Activated T-cell treated with anti-CD3 and anti-CD28 coated beads, Interleukin-2, amount 50 U/mL, for 72 hours (primary cell): ENCODE data around the gene SKA3. TPM values are rescaled to one million over a fixed set of nuclear protein-coding genes. Genes with fewer than 3 reads are reported as not detected.
A peak's percentile ranks its signal among the peaks of the same experiment; 100 is the strongest.
"Not testable (repeated sequence)": the region's sequence is repeated elsewhere in the genome, so short reads cannot be mapped to it uniquely, and the experiment has no call there.

Experiments used
- ATAC-seq, 2 donors: fragments of 150-1000 bp; cut with Tn5 transposase; replicated peaks in 1 of 2; 2 replicates each; pipeline ENCODE4 v1.10.0; 2021; ENCODE audit warnings: moderate library complexity in 2 of 2, mild to moderate bottlenecking in 1 of 2
- DNase-seq, 2 donors: peaks; one replicate each; pipeline ENCODE4 v3.0.0; 2021 to 2022; ENCODE audit warnings: mixed read lengths in 1 of 2
- H3K27ac Mint-ChIP-seq: one replicate; pipeline ENCODE4 v1.8.0; 2022; ENCODE audit warnings: mild to moderate bottlenecking, moderate library complexity, mixed read lengths
- H3K27me3 Mint-ChIP-seq: one replicate; pipeline ENCODE4 v1.8.0; 2022; ENCODE audit warnings: low read depth, mixed read lengths
- H3K36me3 Mint-ChIP-seq, 2 donors: one replicate each; pipeline ENCODE4 v1.8.0; 2022; ENCODE audit warnings: mixed read lengths in 2 of 2, mild to moderate bottlenecking in 1 of 2; ENCODE audit not compliant: insufficient read depth in 2 of 2
- H3K4me1 Mint-ChIP-seq: one replicate; pipeline ENCODE4 v1.8.0; 2022; ENCODE audit warnings: low read depth, mixed read lengths
- H3K4me3 Mint-ChIP-seq, 2 donors: one replicate each; pipeline ENCODE4 v1.8.0; 2022; ENCODE audit warnings: mild to moderate bottlenecking in 2 of 2, mixed read lengths in 2 of 2, moderate library complexity in 2 of 2
- H3K9me3 Mint-ChIP-seq, 2 donors: one replicate each; pipeline ENCODE4 v1.8.0; 2022; ENCODE audit warnings: mixed read lengths in 2 of 2
- total RNA-seq, 2 donors: library from RNA; stranded (reverse); gene quantifications; one replicate each; pipeline ENCODE4 v1.2.3, GENCODE V29; 2022

SKA3 gene
- total RNA-seq, 2 donors from 2014 or later: 32.0 to 34.6 TPM

GRCh38 chr13:21198391-21198790 is 22.0 kb upstream of the SKA3 start:
- not testable (repeated sequence) for H3K27ac Mint-ChIP-seq, H3K9me3 Mint-ChIP-seq, DNase-seq, H3K4me1 Mint-ChIP-seq, ATAC-seq, H3K36me3 Mint-ChIP-seq, H3K4me3 Mint-ChIP-seq
- H3K27me3 Mint-ChIP-seq: peaks cover 14% of the 10 kb centered on the region

DNA sequence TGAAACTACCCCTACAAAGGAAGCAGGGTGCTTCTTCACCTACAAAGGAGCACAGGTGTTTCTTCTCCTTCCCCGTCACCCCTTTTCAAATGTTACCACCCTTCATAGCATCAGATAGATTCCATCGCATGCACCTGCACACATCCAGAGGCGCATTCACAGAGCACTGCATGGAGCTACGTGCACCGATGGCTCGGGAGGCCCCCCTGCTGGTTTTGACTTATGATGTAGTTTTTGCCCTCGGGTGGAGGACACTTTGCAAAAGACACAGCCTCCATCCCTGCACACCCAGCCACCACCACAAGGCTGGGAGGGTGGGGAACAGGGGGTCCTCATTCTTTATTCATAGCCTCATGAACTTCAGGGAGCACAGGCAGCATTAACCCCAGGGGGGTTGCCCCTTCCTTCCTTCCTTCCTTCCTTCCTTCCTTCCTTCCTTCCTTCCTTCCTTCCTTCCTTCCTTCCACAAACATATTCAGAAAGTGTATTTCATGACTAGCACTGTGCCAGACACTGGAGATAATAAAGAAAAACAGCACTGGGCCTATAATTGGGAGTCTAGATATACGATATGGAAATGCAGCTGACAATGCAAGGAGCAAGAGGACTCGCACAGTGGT is 21.4 kb upstream of the SKA3 start:
- not testable (repeated sequence) for H3K27ac Mint-ChIP-seq, DNase-seq, H3K9me3 Mint-ChIP-seq, H3K4me3 Mint-ChIP-seq, ATAC-seq, H3K36me3 Mint-ChIP-seq, H3K4me1 Mint-ChIP-seq
- peaks cover 14% of the 10 kb centered on the region for H3K27me3 Mint-ChIP-seq

DNA sequence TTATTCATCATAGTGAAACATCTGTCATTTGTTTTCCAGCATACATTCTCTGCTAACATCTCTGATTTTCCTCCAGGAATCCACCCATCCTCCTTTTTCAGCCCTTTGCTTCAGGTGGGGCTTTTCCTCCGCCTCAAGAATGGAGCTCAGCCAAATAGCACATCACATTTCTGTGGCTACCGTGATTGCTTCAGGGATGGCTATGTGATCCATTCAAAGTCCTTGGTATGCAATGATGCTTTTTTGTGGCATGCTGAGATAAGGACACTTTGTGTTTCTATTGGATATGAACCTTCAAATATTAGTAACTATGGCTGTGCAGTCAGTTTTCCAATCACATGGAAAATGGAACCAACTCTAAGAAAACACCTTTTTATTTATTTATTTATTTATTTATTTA is 18.4 kb upstream of the SKA3 start:
- not testable (repeated sequence) for H3K4me3 Mint-ChIP-seq, H3K4me1 Mint-ChIP-seq, H3K27ac Mint-ChIP-seq, H3K36me3 Mint-ChIP-seq, ATAC-seq, H3K9me3 Mint-ChIP-seq, DNase-seq
- peaks cover 14% of the 10 kb centered on the region for H3K27me3 Mint-ChIP-seq

DNA sequence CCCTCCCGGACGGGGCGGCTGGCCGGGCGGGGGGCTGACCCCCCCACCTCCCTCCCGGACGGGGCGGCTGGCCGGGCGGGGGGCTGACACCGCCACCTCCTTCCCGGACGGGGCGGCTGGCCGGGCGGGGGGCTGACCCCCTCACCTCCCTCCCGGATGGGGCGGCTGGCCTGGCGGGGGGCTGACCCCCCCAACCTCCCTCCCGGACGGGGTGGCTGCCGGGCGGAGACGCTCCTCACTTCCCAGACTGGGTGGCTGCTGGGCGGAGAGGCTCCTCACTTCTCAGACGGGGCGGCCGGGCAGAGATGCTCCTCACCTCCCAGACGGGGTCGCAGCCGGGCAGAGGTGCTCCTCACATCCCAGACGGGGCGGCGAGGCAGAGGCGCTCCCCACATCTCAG is 10.1 kb upstream of the SKA3 start:
- not testable (repeated sequence) for H3K9me3 Mint-ChIP-seq, H3K36me3 Mint-ChIP-seq, H3K4me3 Mint-ChIP-seq, DNase-seq, H3K27ac Mint-ChIP-seq, ATAC-seq, H3K4me1 Mint-ChIP-seq, H3K27me3 Mint-ChIP-seq

DNA sequence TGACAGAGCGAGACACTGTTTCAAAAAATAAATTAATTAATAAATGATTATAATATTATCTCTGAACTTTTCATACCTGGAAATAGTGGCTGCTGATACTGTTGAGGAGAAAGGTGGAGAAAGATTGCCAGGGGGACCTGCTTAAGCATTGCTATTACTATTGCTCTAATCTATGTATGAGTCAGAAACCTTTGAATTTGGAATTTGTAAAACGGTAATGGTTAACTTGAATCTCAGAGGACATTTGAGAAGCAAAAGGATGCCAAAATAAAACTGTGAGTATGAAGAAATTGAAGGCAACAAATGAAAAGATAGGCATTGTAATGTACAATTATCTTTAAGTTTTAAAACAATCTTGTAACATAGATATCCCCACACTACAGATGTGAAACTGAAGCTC is 5.3 kb upstream of the SKA3 start:
- Mint-ChIP-seq H3K27ac (no peak overlapping the region), H3K4me1 (peaks cover 25% of the 10 kb centered on the region), H3K9me3 (no peaks in the 10 kb centered on the region), H3K36me3 (peaks cover 0 to 6% of the 10 kb centered on the region in 2 donors), H3K27me3 (no peaks in the 10 kb centered on the region), H3K4me3 (no peak overlapping the region)
- no peak for DNase-seq
- no peak for ATAC-seq

DNA sequence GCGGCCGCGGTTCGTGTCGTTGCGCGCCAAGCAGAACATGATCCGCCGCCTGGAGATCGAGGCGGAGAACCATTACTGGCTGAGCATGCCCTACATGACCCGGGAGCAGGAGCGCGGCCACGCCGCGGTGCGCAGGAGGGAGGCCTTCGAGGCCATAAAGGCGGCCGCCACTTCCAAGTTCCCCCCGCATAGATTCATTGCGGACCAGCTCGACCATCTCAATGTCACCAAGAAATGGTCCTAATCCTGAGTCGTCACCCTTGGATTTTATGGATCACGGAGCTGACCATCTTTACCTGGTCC is 581 bp upstream of the SKA3 start:
- ATAC-seq: peak; percentile 33 to 41

GRCh38 chr13:21175656-21176214 is 617 bp downstream of the SKA3 start:
- no peaks in the 10 kb centered on the region for H3K9me3 Mint-ChIP-seq
- H3K4me1 Mint-ChIP-seq: peaks cover 41% of the 10 kb centered on the region
- H3K27ac Mint-ChIP-seq: peak overlapping the region; percentile 98
- ATAC-seq (no peak), DNase-seq (no peak)
- peak overlapping the region; percentile 99 for H3K4me3 Mint-ChIP-seq
- no peaks in the 10 kb centered on the region for H3K27me3 Mint-ChIP-seq
- H3K36me3 Mint-ChIP-seq: peaks cover 2 to 20% of the 10 kb centered on the region in 2 donors

More for the DNA sequence above, 581 bp upstream of the SKA3 start:
- Mint-ChIP-seq H3K27me3 (no peaks in the 10 kb centered on the region), H3K9me3 (no peaks in the 10 kb centered on the region), H3K4me1 (peaks cover 44% of the 10 kb centered on the region), H3K36me3 (peaks cover 2 to 13% of the 10 kb centered on the region in 2 donors), H3K4me3 (peak overlapping the region; percentile 99), H3K27ac (peak overlapping the region; percentile 98)
- DNase-seq: peak in 1 of 2 donors; percentile 55

DNA sequence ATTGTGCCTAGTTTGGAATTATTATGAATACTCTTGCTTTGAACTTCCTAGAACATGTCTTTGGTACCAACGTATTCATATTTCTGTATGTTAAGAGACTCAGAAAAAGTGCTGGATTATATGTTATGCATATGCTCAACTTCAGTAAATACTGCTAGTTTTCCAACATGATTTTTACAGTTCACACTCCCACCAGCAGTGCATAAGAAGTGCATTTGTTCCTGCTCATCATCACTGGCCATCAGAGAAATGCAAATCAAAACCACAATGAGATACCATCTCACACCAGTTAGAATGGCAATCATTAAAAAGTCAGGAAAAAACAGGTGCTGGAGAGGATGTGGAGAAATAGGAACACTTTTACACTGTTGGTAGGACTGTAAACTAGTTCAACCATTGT is 2.6 kb downstream of the SKA3 start:
- DNase-seq, ATAC-seq, H3K4me3 Mint-ChIP-seq, H3K27me3 Mint-ChIP-seq, H3K27ac Mint-ChIP-seq, H3K9me3 Mint-ChIP-seq: not testable (repeated sequence)
- Mint-ChIP-seq H3K36me3 (peaks cover 2 to 26% of the 10 kb centered on the region in 2 donors), H3K4me1 (peaks cover 37% of the 10 kb centered on the region)

GRCh38 chr13:21171420-21171819 is 4.9 kb downstream of the SKA3 start:
- Mint-ChIP-seq H3K27me3 (no peaks in the 10 kb centered on the region), H3K36me3 (peaks cover 5 to 31% of the 10 kb centered on the region in 2 donors), H3K27ac (no peak overlapping the region), H3K4me1 (peaks cover 18% of the 10 kb centered on the region), H3K9me3 (no peaks in the 10 kb centered on the region), H3K4me3 (no peak overlapping the region)
- no peak for DNase-seq
- ATAC-seq: no peak

GRCh38 chr13:21165606-21166005 is 10.7 kb downstream of the SKA3 start:
- not testable (repeated sequence) for ATAC-seq, H3K27me3 Mint-ChIP-seq, H3K9me3 Mint-ChIP-seq, H3K27ac Mint-ChIP-seq, H3K4me3 Mint-ChIP-seq, DNase-seq, H3K4me1 Mint-ChIP-seq
- H3K36me3 Mint-ChIP-seq: peaks cover 2 to 20% of the 10 kb centered on the region in 2 donors

DNA sequence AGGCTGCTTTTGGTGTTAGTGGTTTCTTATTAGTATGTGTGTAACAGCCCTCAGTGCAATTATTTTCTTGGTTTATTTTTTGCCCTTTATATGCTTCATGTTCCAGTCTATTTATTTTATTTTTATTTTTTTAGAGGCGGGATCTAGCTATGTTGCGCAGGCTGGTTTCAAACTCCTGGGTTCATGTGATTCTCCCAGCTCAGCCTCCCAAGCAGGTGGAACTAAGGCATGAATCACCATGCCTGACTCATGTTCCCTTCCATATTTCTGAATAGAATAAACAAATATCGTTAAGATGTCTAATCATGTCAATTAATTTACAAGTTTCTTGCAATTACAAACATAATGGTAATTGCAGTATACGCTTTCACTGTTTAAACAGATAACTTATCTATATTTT is 11.7 kb downstream of the SKA3 start:
- Mint-ChIP-seq H3K36me3 (peaks cover 4 to 24% of the 10 kb centered on the region in 2 donors), H3K27me3 (no peaks in the 10 kb centered on the region), H3K9me3 (no peaks in the 10 kb centered on the region), H3K4me3 (no peak overlapping the region), H3K4me1 (no peaks in the 10 kb centered on the region), H3K27ac (no peak overlapping the region)
- no peak for DNase-seq
- ATAC-seq: no peak

GRCh38 chr13:21152251-21152899 is 24.0 kb downstream of the SKA3 start:
- Mint-ChIP-seq H3K36me3 (peaks cover 4 to 14% of the 10 kb centered on the region in 2 donors), H3K27ac (no peak overlapping the region), H3K27me3 (no peaks in the 10 kb centered on the region), H3K4me1 (no peaks in the 10 kb centered on the region), H3K9me3 (no peaks in the 10 kb centered on the region), H3K4me3 (no peak overlapping the region)
- DNase-seq: no peak
- no peak for ATAC-seq

DNA sequence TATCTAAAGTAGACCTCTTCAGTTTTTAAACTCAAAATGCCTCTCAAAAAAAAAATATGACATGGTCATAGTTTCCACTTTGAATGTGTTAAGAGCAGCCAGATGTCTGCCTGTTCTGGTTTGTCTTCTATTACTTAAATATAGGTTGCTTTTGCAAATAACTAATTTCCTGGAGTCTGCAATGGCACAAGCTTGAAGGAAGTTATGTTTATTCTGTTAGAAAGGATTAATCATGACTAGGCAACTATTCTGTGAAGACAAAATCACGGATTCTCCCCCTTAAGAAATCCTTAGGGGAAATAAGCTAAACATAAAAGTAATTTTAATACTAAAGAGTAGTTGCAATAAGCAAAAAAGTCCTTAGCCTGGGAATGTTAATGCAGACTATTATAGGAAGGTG is 26.3 kb downstream of the SKA3 start:
- H3K27ac Mint-ChIP-seq: peak overlapping the region; percentile 80
- ATAC-seq (no peak), DNase-seq (no peak)
- no peak overlapping the region for H3K4me3 Mint-ChIP-seq
- peaks cover under 1% of the 10 kb centered on the region for H3K4me1 Mint-ChIP-seq
- no peaks in the 10 kb centered on the region for H3K9me3 Mint-ChIP-seq
- peaks cover 5 to 11% of the 10 kb centered on the region in 2 donors for H3K36me3 Mint-ChIP-seq
- no peaks in the 10 kb centered on the region for H3K27me3 Mint-ChIP-seq
